OCI-LY3 (cell line): Measurements from ENCODE around the gene PRDM16.

Source experiments
- H2AFZ ChIP-seq: fragments of 200-600, 300-600 bp; shearing (Covaris generic); 2 replicates; pipeline ENCODE4 v1.6.0; 2014; ENCODE audit warnings: antibody characterized with exemption, low read depth, low read length
- H3K27ac ChIP-seq: fragments of 200-600, 300-600 bp; sonication (generic); 2 replicates; pipeline ENCODE4 v1.5.1; 2014; ENCODE audit warnings: mild to moderate bottlenecking, low read length, moderate library complexity, mixed read lengths
- H3K27me3 ChIP-seq: fragments of 200-600, 300-600 bp; sonication (generic); 2 replicates; pipeline ENCODE4 v1.6.1; 2014; ENCODE audit warnings: low read depth, low read length, mixed read lengths
- H3K36me3 ChIP-seq: fragments of 200-600, 300-600 bp; sonication (generic); replicated peaks from 2 replicates; pipeline ENCODE3; 2014; ENCODE audit warnings: low read depth, low read length, mixed read lengths
- H3K4me1 ChIP-seq: fragments of 300-600, 200-600 bp; sonication (generic); 2 replicates; pipeline ENCODE4 v1.6.1; 2014; ENCODE audit warnings: low read length, mixed read lengths
- H3K4me2 ChIP-seq: fragments of 200-600, 300-600 bp; sonication (generic); 2 replicates; pipeline ENCODE4 v1.6.1; 2014; ENCODE audit warnings: low read length, mixed read lengths
- H3K4me3 ChIP-seq: fragments of 300-600, 200-600 bp; sonication (generic); 2 replicates; pipeline ENCODE4 v1.5.1; 2014; ENCODE audit warnings: antibody characterized with exemption, mild to moderate bottlenecking, low read length, moderate library complexity
- H3K79me2 ChIP-seq: fragments of 300-600, 200-600 bp; shearing (Covaris generic); 2 replicates; pipeline ENCODE4 v1.6.1; 2014; ENCODE audit warnings: mild to moderate bottlenecking, low read length, mixed read lengths
- H3K9ac ChIP-seq: fragments of 300-600, 200-600 bp; shearing (Covaris generic); 2 replicates; pipeline ENCODE4 v1.6.0; 2014; ENCODE audit warnings: mild to moderate bottlenecking, low read length, moderate library complexity
- H3K9me3 ChIP-seq: fragments of 200-600, 300-600 bp; shearing (Covaris generic); 2 replicates; pipeline ENCODE4 v1.6.1; 2014; ENCODE audit warnings: low read length, mixed read lengths; ENCODE audit not compliant: insufficient read depth
- H4K20me1 ChIP-seq: fragments of 200-600, 300-600 bp; sonication (generic); 2 replicates; pipeline ENCODE4 v1.6.1; 2016; ENCODE audit warnings: low read length, mixed read lengths; ENCODE audit not compliant: insufficient read depth
- CTCF ChIP-seq: fragments of 200-600, 300-600 bp; sonication (generic); IDR thresholded peaks from 2 replicates; pipeline ENCODE4 v1.5.1; 2014; ENCODE audit warnings: antibody characterized with exemption, low read length, low read depth
- EZH2phosphoT487 ChIP-seq: fragments of 200-600 bp; shearing (Covaris generic); IDR thresholded peaks from 2 replicates; pipeline ENCODE4 v1.6.1; 2018; ENCODE audit warnings: antibody characterized with exemption, mixed run types, low read depth

The PRDM16 gene

GRCh38 chr1:3314491-3315381 lies 245.7 kb downstream of the PRDM16 start:
- no peak overlapping the region for H2AFZ ChIP-seq
- no peaks in the 10 kb centered on the region for H3K79me2 ChIP-seq
- H3K4me2 ChIP-seq, result no peak overlapping the region
- no peak overlapping the region for H3K27ac ChIP-seq
- no peaks in the 10 kb centered on the region for H3K27me3 ChIP-seq
- H3K4me3 ChIP-seq, result no peak overlapping the region
- no peaks in the 10 kb centered on the region for H3K4me1 ChIP-seq
- no peaks in the 10 kb centered on the region for H4K20me1 ChIP-seq
- H3K9me3 ChIP-seq, result no peaks in the 10 kb centered on the region
- no peaks in the 10 kb centered on the region for H3K36me3 ChIP-seq
- TF ChIP-seq CTCF, result no peak
- no peak for TF ChIP-seq EZH2phosphoT487
- no peak overlapping the region for H3K9ac ChIP-seq

GRCh38 chr1:3315399-3316339 lies 246.7 kb downstream of the PRDM16 start:
- H3K4me1 ChIP-seq, result no peaks in the 10 kb centered on the region
- no peaks in the 10 kb centered on the region for H4K20me1 ChIP-seq
- H3K9ac ChIP-seq, result no peak overlapping the region
- H3K9me3 ChIP-seq, result no peaks in the 10 kb centered on the region
- no peak overlapping the region for H3K27ac ChIP-seq
- no peak overlapping the region for H3K4me3 ChIP-seq
- no peaks in the 10 kb centered on the region for H3K36me3 ChIP-seq
- TF ChIP-seq CTCF (no peak), EZH2phosphoT487 (no peak)
- H3K79me2 ChIP-seq, result no peaks in the 10 kb centered on the region
- no peak overlapping the region for H3K4me2 ChIP-seq
- H3K27me3 ChIP-seq, result no peaks in the 10 kb centered on the region
- H2AFZ ChIP-seq, result no peak overlapping the region

- no peak for TF ChIP-seq EZH2phosphoT487
- no peak for TF ChIP-seq CTCF
- Histone ChIP-seq H3K36me3 (no peaks in the 10 kb centered on the region), H2AFZ (no peak overlapping the region), H3K4me3 (no peak overlapping the region), H3K9ac (no peak overlapping the region), H3K79me2 (no peaks in the 10 kb centered on the region), H3K27ac (no peak overlapping the region), H3K4me1 (no peaks in the 10 kb centered on the region), H3K9me3 (no peaks in the 10 kb centered on the region), H3K27me3 (no peaks in the 10 kb centered on the region), H3K4me2 (no peak overlapping the region), H4K20me1 (no peaks in the 10 kb centered on the region)
Measured at GRCh38 chr1:3316340-3316943, 247.4 kb downstream of the PRDM16 start.

- TF ChIP-seq CTCF, result no peak
- H4K20me1 ChIP-seq, result no peaks in the 10 kb centered on the region
- H3K9me3 ChIP-seq, result no peaks in the 10 kb centered on the region
- H3K9ac ChIP-seq, result no peak overlapping the region
- H2AFZ ChIP-seq, result no peak overlapping the region
- no peak overlapping the region for H3K4me2 ChIP-seq
- H3K27me3 ChIP-seq, result no peaks in the 10 kb centered on the region
- no peak overlapping the region for H3K4me3 ChIP-seq
- H3K79me2 ChIP-seq, result no peaks in the 10 kb centered on the region
- no peaks in the 10 kb centered on the region for H3K36me3 ChIP-seq
- H3K27ac ChIP-seq, result no peak overlapping the region
- no peaks in the 10 kb centered on the region for H3K4me1 ChIP-seq
Measured at GRCh38 chr1:3317456-3317855, 248.5 kb downstream of the PRDM16 start.
